HEK293 (cell line): ENCODE results near the gene PHLDB1.

ENCODE experiments used
- CTCF ChIA-PET: fragments of 350-600 bp; formaldehyde crosslinking; extraction: SDS; loops from one replicate; lab custom pipeline; 2021; ENCODE audit warnings: antibody characterized with exemption; lab: Yijun Ruan, JAX
- POLR2A ChIA-PET: fragments of 300-600 bp; formaldehyde crosslinking; extraction: SDS; loops from one replicate; lab custom pipeline; 2020; ENCODE audit warnings: antibody characterized with exemption, inconsistent platforms; lab: Yijun Ruan, JAX
- H3K27ac ChIP-seq: fragments of 200-500 bp; sonication (Bioruptor generic); 2 replicates; pipeline ENCODE4 v1.5.1; 2014; ENCODE audit warnings: low read depth, low read length, control low read depth, inconsistent platforms; ENCODE audit errors: extremely low read depth
- H3K36me3 ChIP-seq, 2 experiments: fragments of 200-500 bp in 1 of 2; sonication (Bioruptor generic) in 1 of 2; 1 replicate in 1 of 2; 2 replicates in 1 of 2; pipeline ENCODE4 v1.5.1; 2014 to 2017; ENCODE audit warnings: inconsistent platforms in 2 of 2, low read length in 2 of 2; ENCODE audit not compliant: control insufficient read depth in 2 of 2, insufficient read depth in 1 of 2
- H3K4me1 ChIP-seq: fragments of 200-500 bp; sonication (Bioruptor generic); 2 replicates; pipeline ENCODE4 v1.5.1; 2014; ENCODE audit warnings: mild to moderate bottlenecking, low read length, inconsistent platforms; ENCODE audit not compliant: control insufficient read depth, insufficient read depth
- H3K4me3 ChIP-seq: 2 replicates; pipeline ENCODE4 v1.5.1; 2011; ENCODE audit warnings: low read depth, mild to moderate bottlenecking, control low read depth, low read length, moderate library complexity
- H3K9me3 ChIP-seq: fragments of 200-500 bp; sonication (Bioruptor generic); 2 replicates; pipeline ENCODE4 v1.5.1; 2014; ENCODE audit warnings: low read depth, low read length, inconsistent platforms; ENCODE audit not compliant: control insufficient read depth, insufficient read depth
- BCL6B ChIP-seq: fragments of 450-650 bp; formaldehyde crosslinking; IDR thresholded peaks from 2 replicates; pipeline ENCODE4 v1.5.1; 2017; ENCODE audit warnings: missing biosample characterization, missing genetic modification characterization
- HOXC10 ChIP-seq: sonication (generic); formaldehyde crosslinking; IDR thresholded peaks from 2 replicates; pipeline ENCODE4 v1.8.1; 2023; ENCODE audit warnings: mild to moderate bottlenecking, missing genetic modification reagents
- ZBTB26 ChIP-seq: fragments of 450-650 bp; formaldehyde crosslinking; optimal IDR thresholded peaks from 2 replicates; pipeline ENCODE3; 2016; ENCODE audit warnings: missing biosample characterization, mild to moderate bottlenecking, missing genetic modification characterization
- ZBTB48 ChIP-seq: fragments of 450-650 bp; formaldehyde crosslinking; IDR thresholded peaks from 2 replicates; pipeline ENCODE4 v1.5.1; 2016; ENCODE audit warnings: missing biosample characterization, missing genetic modification characterization
- ZIC2 ChIP-seq: fragments of 450-650 bp; formaldehyde crosslinking; IDR thresholded peaks from 2 replicates; pipeline ENCODE4 v1.5.1; 2016; ENCODE audit warnings: missing biosample characterization, missing genetic modification characterization
- ZNF112 ChIP-seq: fragments of 450-650 bp; formaldehyde crosslinking; IDR thresholded peaks from 2 replicates; pipeline ENCODE4 v1.5.0; 2017; ENCODE audit warnings: missing biosample characterization, missing genetic modification characterization
- ZNF114 ChIP-seq: fragments of 450-650 bp; formaldehyde crosslinking; IDR thresholded peaks from 2 replicates; pipeline ENCODE4 v1.5.0; 2017; ENCODE audit warnings: missing biosample characterization, missing genetic modification characterization
- ZNF19 ChIP-seq: fragments of 450-650 bp; formaldehyde crosslinking; IDR thresholded peaks from 2 replicates; pipeline ENCODE4; 2016; ENCODE audit warnings: missing biosample characterization, missing genetic modification characterization, low read depth
- ZNF404 ChIP-seq: fragments of 450-650 bp; formaldehyde crosslinking; IDR thresholded peaks from 2 replicates; pipeline ENCODE4 v1.5.1; 2017; ENCODE audit warnings: missing biosample characterization, missing genetic modification characterization
- ZNF777 ChIP-seq: fragments of 450-650 bp; formaldehyde crosslinking; IDR thresholded peaks from 2 replicates; pipeline ENCODE4 v1.5.1; 2017; ENCODE audit warnings: missing biosample characterization, missing genetic modification characterization, borderline replicate concordance
- ZNF785 ChIP-seq: fragments of 450-650 bp; formaldehyde crosslinking; IDR thresholded peaks from 2 replicates; pipeline ENCODE4 v1.5.1; 2016; ENCODE audit warnings: missing biosample characterization, missing genetic modification characterization
- ZNF792 ChIP-seq: fragments of 450-650 bp; formaldehyde crosslinking; IDR thresholded peaks from 2 replicates; pipeline ENCODE4 v1.5.1; 2016; ENCODE audit warnings: missing biosample characterization, missing genetic modification characterization
- TF ChIP-seq, protein P1 (sequence below): fragments of 450-650 bp; formaldehyde crosslinking; IDR thresholded peaks from 2 replicates; pipeline ENCODE4 v1.5.1; 2016; ENCODE audit warnings: missing biosample characterization, missing genetic modification characterization
- TF ChIP-seq, protein P2 (sequence below): fragments of 450-650 bp; formaldehyde crosslinking; IDR thresholded peaks from 2 replicates; pipeline ENCODE4 v1.5.1; 2016; ENCODE audit warnings: missing biosample characterization, missing genetic modification characterization

PHLDB1 gene

GRCh38 chr11:118662401-118663271, 55.2 kb downstream of the PHLDB1 start:
- H3K4me1 ChIP-seq = no peaks in the 10 kb centered on the region
- TF ChIP-seq, protein P1, sequence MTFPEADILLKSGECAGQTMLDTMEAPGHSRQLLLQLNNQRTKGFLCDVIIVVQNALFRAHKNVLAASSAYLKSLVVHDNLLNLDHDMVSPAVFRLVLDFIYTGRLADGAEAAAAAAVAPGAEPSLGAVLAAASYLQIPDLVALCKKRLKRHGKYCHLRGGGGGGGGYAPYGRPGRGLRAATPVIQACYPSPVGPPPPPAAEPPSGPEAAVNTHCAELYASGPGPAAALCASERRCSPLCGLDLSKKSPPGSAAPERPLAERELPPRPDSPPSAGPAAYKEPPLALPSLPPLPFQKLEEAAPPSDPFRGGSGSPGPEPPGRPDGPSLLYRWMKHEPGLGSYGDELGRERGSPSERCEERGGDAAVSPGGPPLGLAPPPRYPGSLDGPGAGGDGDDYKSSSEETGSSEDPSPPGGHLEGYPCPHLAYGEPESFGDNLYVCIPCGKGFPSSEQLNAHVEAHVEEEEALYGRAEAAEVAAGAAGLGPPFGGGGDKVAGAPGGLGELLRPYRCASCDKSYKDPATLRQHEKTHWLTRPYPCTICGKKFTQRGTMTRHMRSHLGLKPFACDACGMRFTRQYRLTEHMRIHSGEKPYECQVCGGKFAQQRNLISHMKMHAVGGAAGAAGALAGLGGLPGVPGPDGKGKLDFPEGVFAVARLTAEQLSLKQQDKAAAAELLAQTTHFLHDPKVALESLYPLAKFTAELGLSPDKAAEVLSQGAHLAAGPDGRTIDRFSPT = no peak
- TF ChIP-seq ZIC2 (tag by site-specific recombination) = peak; percentile 85
- no peak overlapping the region for H3K4me3 ChIP-seq
- H3K27ac ChIP-seq = no peak overlapping the region
- ChIA-PET CTCF (interaction anchor here (0.6 to 1.5 kb wide), 7 partner anchors 8 to 94 kb away, joined by 3 to 5 read pairs (median 3); no protein-coding TSS in a partner anchor), POLR2A (no interaction called here)
- no peaks in the 10 kb centered on the region for H3K36me3 ChIP-seq
- H3K9me3 ChIP-seq = no peaks in the 10 kb centered on the region

- no peaks in the 10 kb centered on the region for H3K9me3 ChIP-seq
- ChIA-PET CTCF (interaction anchor here (0.6 to 1.4 kb wide), 3 partner anchors 27 to 68 kb away, joined by 3 to 5 read pairs (median 3); no protein-coding TSS in a partner anchor), POLR2A (no interaction called here)
- H3K4me1 ChIP-seq = no peaks in the 10 kb centered on the region
- H3K36me3 ChIP-seq = no peaks in the 10 kb centered on the region
- TF ChIP-seq, protein P2, sequence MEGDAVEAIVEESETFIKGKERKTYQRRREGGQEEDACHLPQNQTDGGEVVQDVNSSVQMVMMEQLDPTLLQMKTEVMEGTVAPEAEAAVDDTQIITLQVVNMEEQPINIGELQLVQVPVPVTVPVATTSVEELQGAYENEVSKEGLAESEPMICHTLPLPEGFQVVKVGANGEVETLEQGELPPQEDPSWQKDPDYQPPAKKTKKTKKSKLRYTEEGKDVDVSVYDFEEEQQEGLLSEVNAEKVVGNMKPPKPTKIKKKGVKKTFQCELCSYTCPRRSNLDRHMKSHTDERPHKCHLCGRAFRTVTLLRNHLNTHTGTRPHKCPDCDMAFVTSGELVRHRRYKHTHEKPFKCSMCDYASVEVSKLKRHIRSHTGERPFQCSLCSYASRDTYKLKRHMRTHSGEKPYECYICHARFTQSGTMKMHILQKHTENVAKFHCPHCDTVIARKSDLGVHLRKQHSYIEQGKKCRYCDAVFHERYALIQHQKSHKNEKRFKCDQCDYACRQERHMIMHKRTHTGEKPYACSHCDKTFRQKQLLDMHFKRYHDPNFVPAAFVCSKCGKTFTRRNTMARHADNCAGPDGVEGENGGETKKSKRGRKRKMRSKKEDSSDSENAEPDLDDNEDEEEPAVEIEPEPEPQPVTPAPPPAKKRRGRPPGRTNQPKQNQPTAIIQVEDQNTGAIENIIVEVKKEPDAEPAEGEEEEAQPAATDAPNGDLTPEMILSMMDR = no peak
- no peak for TF ChIP-seq HOXC10 (CRISPR knock-in tag)
- no peak for TF ChIP-seq BCL6B (tag by site-specific recombination)
- no peak for TF ChIP-seq ZNF404 (tag by site-specific recombination)
- TF ChIP-seq ZNF792 (tag by site-specific recombination) = no peak
- TF ChIP-seq ZBTB26 (tag by site-specific recombination) = no peak
- H3K27ac ChIP-seq = no peak overlapping the region
- no peak overlapping the region for H3K4me3 ChIP-seq
Measured at GRCh38 chr11:118663381-118663780, 56.0 kb downstream of the PHLDB1 start.

- Histone ChIP-seq H3K4me3 (no peak overlapping the region), H3K36me3 (no peaks in the 10 kb centered on the region), H3K27ac (no peak overlapping the region), H3K4me1 (no peaks in the 10 kb centered on the region), H3K9me3 (no peaks in the 10 kb centered on the region)
- POLR2A ChIA-PET = interaction anchor here (0.6 to 1.3 kb wide), 2 partner anchors 16 to 24 kb away, joined by 3 read pairs; no protein-coding TSS in a partner anchor
- TF ChIP-seq ZNF777 (tag by site-specific recombination) = no peak
- TF ChIP-seq ZNF785 (tag by site-specific recombination) = no peak
- no peak for TF ChIP-seq ZNF112
- no peak for TF ChIP-seq ZBTB48 (tag by site-specific recombination)
- TF ChIP-seq ZNF19 (tag by site-specific recombination) = no peak
- no peak for TF ChIP-seq ZNF114 (tag by site-specific recombination)
- CTCF ChIA-PET = interaction anchor here (0.8 to 1.4 kb wide), 3 partner anchors 26 to 293 kb away, joined by 3 to 6 read pairs (median 5); no protein-coding TSS in a partner anchor
Measured at GRCh38 chr11:118663902-118664301, 56.5 kb downstream of the PHLDB1 start.
